ENCODE measurements around the gene PTH1R.

- TF ChIP-seq POLR2AphosphoS5 (IDR thresholded peaks at IDR 0.05) (no peak), POLR2A (IDR thresholded peaks at IDR 0.05; ENCODE audit: low read depth) (no peak)
These were observed 5.7 kb downstream of the PTH1R start for GRCh38 chr3:46883054-46883829.

Data from esophagus muscularis mucosa (tissue), 2 donors.